ENCODE data around the gene SPG21. TPM values are rescaled to one million over a fixed set of nuclear protein-coding genes. Genes with fewer than 3 reads are reported as not detected.

SPG21 gene
- total and polyA plus RNA-seq, 2 of the 13 experiments (the other 11 are each of a cell fraction or from before 2014, with no cell fraction given) = 36.7 to 42.4 TPM

DNA sequence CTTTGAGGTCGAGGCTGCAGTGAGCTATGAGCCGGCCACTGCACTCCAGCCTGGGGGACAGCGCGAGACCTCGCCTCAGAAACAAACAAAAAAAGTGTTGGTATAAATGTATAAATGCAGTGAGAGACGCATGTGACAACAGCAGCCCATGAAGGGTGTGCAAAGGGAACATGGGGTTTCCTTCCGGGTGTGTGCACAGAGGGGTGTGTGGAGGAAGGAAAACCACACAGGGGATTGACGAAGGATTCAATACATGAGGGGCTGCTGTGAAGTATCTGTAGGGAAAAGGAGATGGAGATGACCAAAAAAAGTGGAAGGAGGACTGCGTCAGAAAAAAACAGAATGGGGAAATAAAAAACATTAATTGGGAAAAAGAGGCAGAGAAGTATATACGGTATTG is 38.6 kb upstream of the SPG21 start:
- Histone ChIP-seq H3K4me3 (replicated peaks in 1 of 3; ENCODE audit: insufficient read depth in 1 of 3, low read depth in 2 of 3, low read length in 3 of 3) (peak overlapping the region; percentile 89 to 97 (median 95)), H3K79me2 (ENCODE audit: insufficient read depth, low read length) (peaks cover 15% of the 10 kb centered on the region), H4K20me1 (ENCODE audit: insufficient read depth, low read length) (no peaks in the 10 kb centered on the region), H2AFZ (ENCODE audit: low read length) (no peak overlapping the region), H3K4me2 (ENCODE audit: low read depth, low read length) (peak overlapping the region; percentile 85), H3K9me3 (ENCODE audit: low read length) (no peaks in the 10 kb centered on the region), H3K36me3 (replicated peaks in 1 of 2; ENCODE audit: control insufficient read depth in 1 of 2, insufficient read depth in 2 of 2, low read length in 2 of 2) (peaks cover 5 to 18% of the 10 kb centered on the region in 2 experiments; a peak in 3 of 5 replicates), H3K27me3 (ENCODE audit: control insufficient read depth in 1 of 2, insufficient read depth in 2 of 2, low read length in 2 of 2) (no peaks in the 10 kb centered on the region; a peak in 1 of 5 replicates), H3K9ac (ENCODE audit: insufficient read depth, low read depth, low read length) (peak overlapping the region; percentile 87), H3K4me1 (ENCODE audit: insufficient read depth, low read length) (peaks cover 44% of the 10 kb centered on the region), H3K27ac (ENCODE audit: extremely low read length, insufficient read depth, low read length) (no peak overlapping the region)
- TF ChIP-seq TEAD3 (CRISPR knock-in tag; optimal IDR thresholded peaks at IDR 0.05; ENCODE audit: borderline replicate concordance) (peak; percentile 9), ZBTB38 (CRISPR knock-in tag; IDR thresholded peaks at IDR 0.05) (0 out of 2 replicates have a peak, but pooled peaks have one; percentile 29), IKZF4 (CRISPR knock-in tag; IDR thresholded peaks at IDR 0.05; ENCODE audit: borderline replicate concordance, low read depth, not compliant biosample characterization) (no peak), KAT7 (CRISPR knock-in tag; IDR thresholded peaks at IDR 0.05; ENCODE audit: borderline replicate concordance) (0 out of 2 replicates have a peak, but pooled peaks have one; percentile 7), PHB2 (IDR thresholded peaks at IDR 0.05; ENCODE audit: partially characterized antibody) (no peak), NFATC3 (CRISPR knock-in tag; IDR thresholded peaks at IDR 0.05) (no peak), ZNF550 (CRISPR knock-in tag; IDR thresholded peaks at IDR 0.05; ENCODE audit: borderline replicate concordance) (no peak)
- FAIRE-seq (no peak), DNase-seq (ENCODE audit: low spot score) (no peak), ATAC-seq (no peak)
- no TSS peak for BruUV-seq (replicated peaks)
- intact Hi-C loops (cut with micrococcal nuclease; ENCODE audit: unreplicated experiment) (no loop called here), in situ Hi-C loops (cut with HindIII; ENCODE audit: extremely low pct_ligation_motif_present, low pct_unique_long_range_greater_than_20kb) (no loop called here)
- ChIA-PET CTCF (ENCODE audit: low intra/inter-chr PET ratio, low total read pairs) (no interaction called here), POLR2A (no interaction called here)
- 33% methylated on average over 10 of the region's 10 CpGs for WGBS (ENCODE audit: low lambda C conversion rate)

DNA sequence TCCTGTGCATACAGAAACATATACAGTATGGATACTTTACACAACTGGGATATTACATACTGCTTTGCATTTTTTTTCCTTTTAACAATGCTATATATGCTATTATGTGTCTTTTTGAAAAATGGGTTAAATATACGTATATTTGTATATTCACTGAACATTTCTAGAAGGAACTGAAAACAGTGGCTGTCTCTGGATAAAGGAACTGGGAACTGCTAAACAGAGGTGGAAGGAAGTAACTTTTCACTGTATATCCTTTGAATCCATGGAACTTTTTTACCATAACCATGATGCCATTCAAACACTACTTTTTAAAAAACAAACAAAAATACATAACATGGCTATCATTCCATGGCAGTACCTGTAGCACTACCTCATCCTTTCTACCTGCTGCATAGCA is 37.9 kb upstream of the SPG21 start:
- Histone ChIP-seq H2AFZ (ENCODE audit: low read length) (no peak overlapping the region), H3K9me3 (ENCODE audit: low read length) (no peaks in the 10 kb centered on the region), H3K4me3 (replicated peaks in 1 of 3; ENCODE audit: insufficient read depth in 1 of 3, low read depth in 2 of 3, low read length in 3 of 3) (peak overlapping the region in 2 of 3 experiments; percentile 89 to 95; a peak in 1 of 6 replicates), H3K4me1 (ENCODE audit: insufficient read depth, low read length) (peaks cover 36% of the 10 kb centered on the region), H3K27ac (ENCODE audit: extremely low read length, insufficient read depth, low read length) (no peak overlapping the region), H3K4me2 (ENCODE audit: low read depth, low read length) (peak overlapping the region; percentile 85), H4K20me1 (ENCODE audit: insufficient read depth, low read length) (no peaks in the 10 kb centered on the region), H3K27me3 (ENCODE audit: control insufficient read depth in 1 of 2, insufficient read depth in 2 of 2, low read length in 2 of 2) (no peaks in the 10 kb centered on the region; a peak in 1 of 5 replicates), H3K9ac (ENCODE audit: insufficient read depth, low read depth, low read length) (peak overlapping the region; percentile 87; the same call in 1 of the 2 replicates), H3K79me2 (ENCODE audit: insufficient read depth, low read length) (peaks cover 15% of the 10 kb centered on the region), H3K36me3 (replicated peaks in 1 of 2; ENCODE audit: control insufficient read depth in 1 of 2, insufficient read depth in 2 of 2, low read length in 2 of 2) (peaks cover 5 to 21% of the 10 kb centered on the region in 2 experiments; a peak in 3 of 5 replicates)
- intact Hi-C loops (cut with micrococcal nuclease; ENCODE audit: unreplicated experiment) = no loop called here
- DNase-seq (ENCODE audit: low spot score) (no peak), ATAC-seq (no peak), FAIRE-seq (no peak)
- CTCF ChIA-PET (ENCODE audit: low intra/inter-chr PET ratio, low total read pairs) = no interaction called here
- TF ChIP-seq GLI4 (CRISPR knock-in tag; IDR thresholded peaks at IDR 0.05; ENCODE audit: borderline replicate concordance) (no peak), SALL1 (CRISPR knock-in tag; IDR thresholded peaks at IDR 0.05) (no peak), RFXANK (CRISPR knock-in tag; IDR thresholded peaks at IDR 0.05) (no peak), ZBTB8A (CRISPR knock-in tag; IDR thresholded peaks at IDR 0.05; ENCODE audit: borderline replicate concordance, low read depth) (no peak), SP5 (CRISPR knock-in tag; IDR thresholded peaks at IDR 0.05; ENCODE audit: borderline replicate concordance, low read depth) (no peak), ZNF317 (CRISPR knock-in tag; IDR thresholded peaks at IDR 0.05) (no peak), ZFP37 (CRISPR knock-in tag; IDR thresholded peaks at IDR 0.05; ENCODE audit: borderline replicate concordance) (no peak), FOXA1 (IDR thresholded peaks at IDR 0.05) (no peak), FOXA1 (CRISPR knock-in tag; IDR thresholded peaks at IDR 0.05) (no peak), HMGA1 (CRISPR knock-in tag; conservative IDR thresholded peaks at IDR 0.05) (no peak), STAT5B (CRISPR knock-in tag; IDR thresholded peaks at IDR 0.05) (no peak)
- TF ChIP-seq, protein P1, sequence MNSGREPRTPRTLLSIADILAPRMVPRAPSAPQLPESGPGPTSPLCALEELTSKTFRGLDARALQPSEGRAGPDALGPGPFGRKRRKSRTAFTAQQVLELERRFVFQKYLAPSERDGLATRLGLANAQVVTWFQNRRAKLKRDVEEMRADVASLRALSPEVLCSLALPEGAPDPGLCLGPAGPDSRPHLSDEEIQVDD (CRISPR knock-in tag; IDR thresholded peaks at IDR 0.05; ENCODE audit: borderline replicate concordance) = no peak
- WGBS (ENCODE audit: low lambda C conversion rate) = 90% methylated on average over 1 of the region's 1 CpG
- no TSS peak for BruUV-seq (replicated peaks)
- POLR2A ChIA-PET = no interaction called here
- in situ Hi-C loops (cut with HindIII; ENCODE audit: extremely low pct_ligation_motif_present, low pct_unique_long_range_greater_than_20kb) = no loop called here
